ENCODE measurements around the gene IL1RAPL2.

IL1RAPL2 gene

GRCh38 chrX:105477351-105477750, 911.4 kb downstream of the IL1RAPL2 start:
- no peak for DNase-seq

- DNase-seq: no peak
Measured at GRCh38 chrX:105480646-105481310, 914.8 kb downstream of the IL1RAPL2 start.

GRCh38 chrX:105483011-105483410, 917.0 kb downstream of the IL1RAPL2 start:
- no peak for DNase-seq

GRCh38 chrX:105488716-105489115, 922.7 kb downstream of the IL1RAPL2 start:
- no peak for DNase-seq

GRCh38 chrX:105495376-105495775, 929.4 kb downstream of the IL1RAPL2 start:
- DNase-seq: no peak

GRCh38 chrX:105502336-105502735, 936.3 kb downstream of the IL1RAPL2 start:
- no peak for DNase-seq

- DNase-seq: no peak
Measured at GRCh38 chrX:105515561-105515960, 949.6 kb downstream of the IL1RAPL2 start.

GRCh38 chrX:105526431-105526830, 960.4 kb downstream of the IL1RAPL2 start:
- DNase-seq: no peak

GRCh38 chrX:105527759-105528158, 961.8 kb downstream of the IL1RAPL2 start:
- no peak for DNase-seq

- DNase-seq: no peak
Measured at GRCh38 chrX:105533951-105534350, 968.0 kb downstream of the IL1RAPL2 start.

- DNase-seq: no peak
Measured at GRCh38 chrX:105543283-105543682, 977.3 kb downstream of the IL1RAPL2 start.

GRCh38 chrX:105550043-105550663, 984.2 kb downstream of the IL1RAPL2 start:
- no peak for DNase-seq

GRCh38 chrX:105552395-105552794, 986.4 kb downstream of the IL1RAPL2 start:
- no peak for DNase-seq

- DNase-seq: no peak
Measured at GRCh38 chrX:105553118-105553517, 987.1 kb downstream of the IL1RAPL2 start.

- DNase-seq: no peak
Measured at GRCh38 chrX:105564501-105564900, 998.5 kb downstream of the IL1RAPL2 start.

GRCh38 chrX:105565856-105566255, 999.9 kb downstream of the IL1RAPL2 start:
- no peak for DNase-seq

- no peak for DNase-seq
Measured at GRCh38 chrX:105567082-105567481, 1001.1 kb downstream of the IL1RAPL2 start.

- DNase-seq: no peak
Measured at GRCh38 chrX:105608745-105609144, 1042.7 kb downstream of the IL1RAPL2 start.

- no peak for DNase-seq
Measured at GRCh38 chrX:105609530-105609929, 1043.5 kb downstream of the IL1RAPL2 start.

- no peak for DNase-seq
Measured at GRCh38 chrX:105610411-105610810, 1044.4 kb downstream of the IL1RAPL2 start.

GRCh38 chrX:105618393-105619101, 1052.5 kb downstream of the IL1RAPL2 start:
- DNase-seq: no peak

GRCh38 chrX:105634180-105634579, 1068.2 kb downstream of the IL1RAPL2 start:
- DNase-seq: no peak

GRCh38 chrX:105635794-105636193, 1069.8 kb downstream of the IL1RAPL2 start:
- no peak for DNase-seq

GRCh38 chrX:105636667-105637066, 1070.7 kb downstream of the IL1RAPL2 start:
- no peak for DNase-seq
